Stomach (tissue), 4 donors: ENCODE results near the gene POLR3A.

Experiments
- CTCF ChIP-seq, 7 experiments: fragments of 450-650 bp in 4 of 7; fragments of 200-600 bp in 3 of 7; sonication (generic) in 3 of 7; IDR thresholded peaks; one replicate each; pipeline ENCODE4 v1.5.1; 2016 to 2019; ENCODE audit warnings: antibody characterized with exemption in 7 of 7, control low read depth in 2 of 7, mild to moderate bottlenecking in 1 of 7
- EP300 ChIP-seq: sonication (generic); formaldehyde crosslinking; IDR thresholded peaks from one replicate; pipeline ENCODE4 v1.6.1; 2017; ENCODE audit warnings: antibody characterized with exemption

- TF ChIP-seq CTCF (IDR thresholded peaks at IDR 0.05) (no peak), EP300 (no peak)
Measured at GRCh38 chr10:77920495-77920894, 108.8 kb downstream of the POLR3A start.
